GM18511 (cell line): ENCODE measurements around the gene DSCAML1.

Experiments
- ATAC-seq: cut with Tn5 transposase; IDR thresholded peaks from one replicate; pipeline ENCODE4 v1.9.1; 2021; ENCODE audit warnings: mild to moderate bottlenecking, moderate library complexity; ENCODE audit not compliant: unreplicated experiment

The DSCAML1 gene

GRCh38 chr11:117535850-117536411 lies 261.1 kb downstream of the DSCAML1 start:
- ATAC-seq, result no peak

- no peak for ATAC-seq
Measured at GRCh38 chr11:117535201-117535849, 261.7 kb downstream of the DSCAML1 start.

GRCh38 chr11:117532568-117532967 lies 264.4 kb downstream of the DSCAML1 start:
- ATAC-seq, result no peak

DNA sequence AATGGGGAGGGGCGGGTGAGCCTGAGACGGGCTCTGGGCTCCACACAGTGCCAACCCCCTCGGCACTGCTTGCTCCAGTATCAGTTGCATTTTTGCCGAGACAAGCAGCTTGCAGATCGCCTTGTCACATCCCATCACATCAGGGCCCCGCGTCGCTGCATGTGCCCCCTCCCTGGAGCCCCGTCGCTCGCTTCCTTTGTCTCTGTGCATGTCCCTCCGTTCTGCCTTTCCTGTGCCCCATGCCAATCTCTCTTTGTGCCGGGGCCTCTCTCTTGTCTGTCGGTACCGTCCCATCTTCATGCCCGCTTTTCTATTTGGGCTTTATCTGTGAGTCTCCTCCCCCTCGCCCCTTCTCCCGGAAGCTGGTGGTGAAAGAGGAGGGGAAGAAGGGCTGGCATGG lies 267.2 kb downstream of the DSCAML1 start:
- ATAC-seq, result no peak

DNA sequence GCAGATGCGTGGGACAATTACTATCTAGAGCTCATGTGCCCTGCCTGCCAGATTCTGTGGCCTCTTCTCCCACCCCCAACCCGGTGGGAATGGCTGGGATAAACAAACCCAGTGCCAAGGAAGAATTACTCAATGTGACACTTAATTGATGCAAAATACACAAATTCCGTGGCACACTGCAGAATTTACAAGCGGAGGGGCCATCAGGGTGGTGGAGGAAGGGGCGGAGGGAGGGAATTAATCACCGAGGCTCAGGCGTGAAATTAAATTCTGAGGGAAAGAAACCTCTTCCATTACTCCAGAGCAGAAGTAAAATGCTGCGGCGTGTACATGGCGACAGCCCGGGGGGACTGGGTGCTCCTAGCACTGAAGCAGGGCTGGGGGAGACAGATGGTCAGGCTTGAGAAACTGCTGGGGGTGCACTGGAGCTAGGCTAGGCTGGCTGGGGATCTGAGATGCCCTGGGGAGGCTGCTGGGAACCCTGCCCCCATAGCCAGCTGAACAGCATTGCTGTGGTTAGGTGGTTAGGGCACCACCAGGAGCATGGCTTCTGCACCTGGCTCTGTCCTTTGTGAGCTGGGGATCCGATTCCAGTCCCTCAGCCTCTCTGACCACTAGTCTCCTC lies 268.8 kb downstream of the DSCAML1 start:
- no peak for ATAC-seq

DNA sequence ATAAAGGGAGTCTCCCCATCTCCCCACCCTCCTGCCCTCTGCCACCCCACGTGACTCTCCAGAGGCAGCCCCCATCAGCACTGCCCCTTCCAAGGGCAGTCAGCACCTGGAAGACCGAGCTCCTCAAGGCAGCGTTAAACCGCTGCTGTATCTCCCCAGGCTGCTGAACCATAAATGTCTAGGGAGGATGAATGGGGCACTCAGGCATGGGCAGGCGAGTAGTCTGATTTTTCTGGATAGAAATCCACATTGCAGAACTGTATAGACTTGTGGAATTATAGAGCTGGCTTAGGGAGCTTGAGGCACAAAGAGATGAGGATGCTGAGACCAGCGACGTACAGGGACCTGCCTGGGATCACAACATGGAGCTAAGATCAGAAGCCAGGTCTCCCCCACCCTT lies 269.7 kb downstream of the DSCAML1 start:
- no peak for ATAC-seq

DNA sequence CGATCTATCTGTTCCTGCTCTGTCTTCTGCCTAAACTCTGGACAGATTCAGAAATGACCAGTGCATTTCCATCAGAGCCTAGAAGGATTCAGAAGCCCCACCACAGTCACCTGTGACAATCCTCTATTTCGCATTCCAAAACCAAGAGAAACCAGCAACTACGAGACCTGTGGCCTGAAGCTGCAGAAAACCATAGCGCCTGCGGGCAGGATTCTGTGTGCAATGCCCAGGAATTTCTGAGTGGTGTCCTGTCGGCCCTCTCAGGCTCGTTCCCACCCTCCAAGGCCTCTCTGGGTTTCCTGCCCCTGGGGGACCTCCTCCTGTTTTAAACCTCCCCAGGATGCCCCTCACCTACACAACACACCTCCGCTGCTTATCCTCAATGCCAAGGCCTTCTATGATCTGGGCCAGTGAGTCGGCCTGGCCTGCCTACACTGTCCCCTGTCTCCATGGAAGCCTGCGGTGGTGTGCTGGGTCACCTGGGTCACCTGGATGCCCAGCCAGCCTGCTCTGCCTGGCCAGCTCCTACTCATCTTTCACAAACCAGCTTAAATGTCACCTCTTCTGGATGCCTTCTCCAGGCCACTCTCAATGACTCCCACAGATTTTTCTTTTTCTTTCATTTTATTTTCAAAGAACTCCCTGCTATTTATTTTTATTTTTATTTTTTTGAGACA lies 271.0 kb downstream of the DSCAML1 start:
- no peak for ATAC-seq

DNA sequence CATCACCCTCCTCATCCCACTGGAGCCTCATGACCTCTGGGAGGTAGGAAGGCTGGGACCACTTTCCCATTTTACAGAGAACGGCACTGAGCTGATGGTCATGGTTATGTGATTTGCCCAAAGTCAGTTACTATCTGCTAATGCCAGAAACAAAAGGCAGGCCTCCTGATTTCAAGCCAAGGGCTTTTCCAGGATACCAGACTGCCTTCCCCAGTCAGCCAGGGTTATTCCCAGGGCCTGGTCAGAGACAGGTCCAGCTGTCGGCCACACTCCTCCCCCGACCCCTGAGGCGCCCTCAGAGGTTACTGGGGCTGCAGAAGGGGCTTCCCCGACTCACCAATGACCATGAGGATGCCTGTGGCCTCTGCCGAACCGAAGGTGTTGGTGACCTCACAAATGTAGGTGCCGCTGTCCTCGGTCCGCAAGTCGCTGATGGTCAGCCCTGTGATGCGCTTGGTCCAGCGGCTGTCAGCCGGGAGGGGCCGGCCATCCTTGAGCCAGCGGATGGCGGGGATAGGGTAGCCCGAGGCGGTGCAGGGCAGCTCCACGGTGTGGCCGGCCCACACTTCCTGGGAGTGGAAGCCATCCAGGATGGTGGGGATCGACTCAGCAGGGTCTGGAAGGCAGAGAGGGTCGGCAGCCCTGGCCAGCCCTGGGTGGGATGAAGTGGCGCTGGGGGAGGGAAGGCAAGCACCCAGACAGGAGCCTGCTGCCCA lies 272.4 kb downstream of the DSCAML1 start:
- no peak for ATAC-seq

DNA sequence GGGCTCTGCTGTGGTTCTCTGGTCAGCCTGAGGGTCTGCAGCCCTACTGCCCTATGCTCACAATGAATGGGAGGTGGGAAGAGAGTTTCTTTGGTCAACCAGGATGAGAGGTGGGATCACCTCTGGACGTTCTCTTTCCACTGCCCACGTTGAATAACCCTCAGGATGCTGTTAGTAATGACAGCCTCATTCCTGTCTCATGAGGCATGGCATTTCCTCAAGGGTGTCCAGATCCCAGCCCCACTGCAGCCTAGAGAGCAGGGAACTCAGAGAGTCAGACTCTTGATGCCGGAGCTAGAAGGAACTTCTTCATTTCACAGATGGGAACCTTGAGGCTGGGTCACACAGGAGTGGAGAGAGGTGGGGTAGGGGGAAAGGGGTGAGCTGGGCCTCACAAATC lies 273.3 kb downstream of the DSCAML1 start:
- ATAC-seq, result no peak

DNA sequence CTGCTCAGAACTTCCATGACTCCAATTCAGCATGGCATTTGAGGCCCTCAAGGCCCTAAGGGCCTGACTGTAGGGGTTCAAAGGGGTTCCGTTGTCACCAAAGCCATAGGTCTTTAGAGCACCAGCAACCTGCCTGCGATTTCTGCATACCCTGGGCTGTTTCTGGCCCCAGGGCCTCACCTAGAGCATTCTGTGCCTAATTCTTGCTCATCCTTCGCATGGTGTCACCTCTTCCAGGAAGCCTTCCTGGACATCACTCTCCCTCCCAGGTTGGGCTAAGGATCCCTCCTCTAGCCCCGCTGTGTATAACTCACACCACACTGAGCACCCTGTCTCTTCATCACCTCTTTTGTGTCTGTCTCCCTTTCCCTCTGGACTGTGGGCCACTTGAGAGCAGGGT lies 275.0 kb downstream of the DSCAML1 start:
- no peak for ATAC-seq

GRCh38 chr11:117520966-117521365 lies 276.1 kb downstream of the DSCAML1 start:
- ATAC-seq, result no peak

GRCh38 chr11:117520201-117520600 lies 276.8 kb downstream of the DSCAML1 start:
- ATAC-seq, result no peak

DNA sequence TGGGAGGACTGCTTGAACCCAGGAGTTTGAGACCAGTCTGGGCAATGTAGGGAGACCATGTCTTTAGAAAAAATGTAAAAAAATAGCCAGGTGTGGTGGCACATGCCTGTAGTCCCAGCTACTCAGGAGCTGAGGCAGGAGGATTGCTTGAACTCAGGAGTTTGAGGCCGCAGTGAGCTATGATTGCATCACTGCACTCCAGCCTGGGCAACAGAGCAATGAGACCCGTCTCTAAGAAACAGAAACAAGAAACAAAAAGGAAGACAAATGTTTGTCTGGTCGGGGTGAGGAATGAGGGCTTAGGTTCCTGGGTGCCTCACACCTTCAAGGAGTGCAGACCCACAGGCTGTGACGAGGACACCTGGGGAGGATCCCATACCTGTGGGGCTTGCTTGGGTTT lies 277.4 kb downstream of the DSCAML1 start:
- no peak for ATAC-seq

- no peak for ATAC-seq
Measured at GRCh38 chr11:117519170-117519569, 277.8 kb downstream of the DSCAML1 start.

DNA sequence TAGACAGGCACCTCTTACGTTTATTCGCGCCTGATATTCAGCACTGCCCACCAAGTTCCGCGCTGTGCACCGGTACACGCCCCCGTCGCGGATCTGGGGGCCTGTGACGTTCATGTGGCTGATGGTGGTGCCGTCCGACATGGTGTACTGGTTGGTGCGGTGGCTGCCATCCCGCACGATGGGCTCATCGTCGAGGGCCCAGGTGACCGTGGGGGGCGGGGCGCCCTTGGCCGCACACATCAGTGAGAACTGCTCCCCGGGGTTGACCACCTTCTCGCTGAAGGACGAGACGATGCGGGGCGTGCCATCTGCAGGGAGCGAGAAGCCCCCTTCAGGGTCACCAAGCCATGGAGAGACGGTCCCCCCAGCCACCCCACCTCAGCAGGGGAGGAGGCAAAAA lies 278.6 kb downstream of the DSCAML1 start:
- no peak for ATAC-seq

DNA sequence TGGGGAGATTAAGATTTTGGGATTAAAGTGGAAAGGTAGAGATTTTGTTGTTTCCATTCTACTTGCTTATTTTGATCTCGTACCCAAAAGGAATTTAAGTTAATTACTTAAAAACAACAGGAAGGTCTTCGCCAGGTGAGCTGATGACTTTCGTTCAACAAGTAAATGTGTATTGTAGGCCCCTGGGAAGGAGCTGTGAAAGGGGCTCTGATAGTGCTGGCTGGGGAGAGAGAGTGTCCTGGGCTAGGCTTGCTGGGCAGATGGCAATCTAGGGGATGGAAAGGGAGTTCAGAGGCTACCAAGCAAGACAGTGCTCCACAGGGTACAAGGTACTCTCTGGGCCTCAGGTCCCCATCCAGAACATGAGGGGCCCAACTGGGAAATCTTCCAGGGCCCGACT lies 279.9 kb downstream of the DSCAML1 start:
- ATAC-seq, result no peak

GRCh38 chr11:117515892-117516787 lies 280.9 kb downstream of the DSCAML1 start:
- no peak for ATAC-seq

DNA sequence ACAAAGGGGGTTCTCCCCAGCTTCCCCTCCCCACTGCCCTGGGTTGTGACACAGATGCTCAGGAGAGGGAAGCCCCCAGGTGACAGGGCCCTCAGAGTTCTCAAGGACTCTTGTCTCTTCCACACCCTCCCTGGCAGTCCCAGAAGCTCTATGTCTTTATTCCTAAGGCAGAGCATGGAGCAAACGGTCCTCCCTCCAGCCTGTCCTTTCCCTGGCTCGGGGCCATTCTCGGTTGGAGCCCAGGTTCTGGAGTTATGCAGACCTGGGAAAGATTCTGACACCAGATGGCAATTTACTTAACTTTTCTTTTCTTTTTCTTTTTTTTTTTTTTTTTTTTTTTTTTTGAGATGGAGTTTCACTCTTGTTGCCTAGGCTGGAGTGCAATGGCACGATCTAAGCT lies 282.8 kb downstream of the DSCAML1 start:
- ATAC-seq, result no peak

DNA sequence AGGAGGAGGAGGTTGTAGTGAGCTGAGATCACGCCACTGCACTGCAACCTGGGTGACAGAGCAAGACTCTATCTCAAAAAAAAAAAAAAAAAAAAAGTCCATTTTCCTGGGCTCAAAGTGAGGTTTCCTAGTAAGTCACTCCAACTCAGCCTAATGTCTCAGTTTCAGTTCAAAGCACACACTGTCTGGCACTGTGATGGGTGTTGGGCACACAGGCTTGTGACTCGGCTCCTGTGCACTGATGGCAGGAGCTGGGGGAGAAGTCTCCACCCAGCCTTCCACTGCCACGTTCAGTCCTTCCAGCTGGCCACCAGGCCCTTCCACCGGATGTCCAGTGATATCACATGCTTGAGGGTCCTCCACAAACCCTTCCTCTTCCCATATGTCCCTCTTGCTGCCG lies 283.4 kb downstream of the DSCAML1 start:
- no peak for ATAC-seq

DNA sequence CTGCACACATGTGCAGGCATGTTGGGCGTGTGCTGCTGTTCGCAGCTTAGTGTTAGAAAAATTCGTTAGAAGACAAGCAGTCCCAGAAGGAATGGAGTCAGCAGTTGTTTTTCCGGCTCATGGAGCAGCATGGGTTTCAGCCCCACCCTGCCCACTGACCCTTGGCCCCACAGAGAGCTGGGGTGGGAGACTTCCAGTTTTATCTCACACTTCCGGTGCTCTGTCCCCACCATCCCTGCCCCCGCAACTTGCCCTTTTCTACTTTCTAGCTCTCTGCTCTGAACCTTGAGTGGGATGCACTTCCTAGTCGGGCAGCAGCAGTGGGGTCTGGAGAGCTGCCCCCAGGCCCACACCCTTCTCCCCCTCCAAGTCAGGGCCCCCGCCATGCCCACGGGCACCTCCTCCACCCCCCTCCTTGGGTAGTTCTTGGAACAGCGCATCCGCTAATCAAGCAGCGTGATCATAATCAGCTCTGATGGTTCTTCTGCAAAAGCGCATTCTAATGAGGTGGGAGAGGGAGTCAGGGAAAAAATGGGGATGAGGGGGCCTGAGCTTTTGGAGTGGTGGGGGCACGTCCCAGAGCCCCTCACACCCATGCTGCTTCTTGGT lies 285.0 kb downstream of the DSCAML1 start:
- ATAC-seq, result no peak
